NCI-H345 treated with DMSO at 0.1 percent for 48 hours (cell line): ENCODE data around the gene SMNDC1.
A peak's percentile ranks its signal among the peaks of the same experiment; 100 is the strongest.

Source experiments
- DNase-seq: peaks from one replicate; lab custom pipeline; 2025; ENCODE audit not compliant: unreplicated experiment; lab: John Stamatoyannopoulos, UW

SMNDC1 gene

DNA sequence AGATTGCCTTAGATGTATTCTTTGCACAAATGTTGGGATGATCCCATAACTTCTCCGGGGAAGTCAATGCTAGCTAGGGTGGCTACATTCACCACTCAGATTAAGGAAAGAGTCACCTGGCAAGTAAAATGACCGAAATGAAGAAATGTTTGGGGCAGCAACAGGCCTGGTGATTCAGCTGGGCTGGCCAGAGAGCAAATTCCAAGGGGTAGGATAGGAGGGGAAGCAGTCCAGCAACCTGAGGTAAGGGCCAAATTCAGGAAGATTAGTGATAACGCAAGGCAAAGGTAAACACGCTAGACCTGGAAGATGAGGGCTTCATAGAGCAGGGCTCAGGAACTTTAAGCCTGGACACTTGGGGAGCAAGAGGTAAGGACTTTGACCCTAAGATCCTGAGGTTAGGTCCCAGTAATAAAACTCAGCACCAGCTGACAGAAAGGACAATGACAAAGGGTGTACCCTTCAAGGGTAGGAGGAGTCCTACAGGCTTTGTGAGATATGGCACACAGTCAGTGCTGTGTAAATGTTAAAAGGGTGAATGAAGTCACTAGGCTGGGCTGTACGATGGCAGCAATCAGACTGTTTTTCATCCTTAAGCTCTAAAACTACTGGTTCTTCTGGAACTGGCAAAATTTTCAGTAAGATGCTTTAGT lies 22.7 kb upstream of the SMNDC1 start:
- DNase-seq: no peak

GRCh38 chr10:110326351-110327032 lies 21.8 kb upstream of the SMNDC1 start:
- DNase-seq: no peak

GRCh38 chr10:110324805-110325280 lies 20.1 kb upstream of the SMNDC1 start:
- DNase-seq: no peak

GRCh38 chr10:110324201-110324804 lies 19.6 kb upstream of the SMNDC1 start:
- no peak for DNase-seq

GRCh38 chr10:110323503-110323902 lies 18.8 kb upstream of the SMNDC1 start:
- DNase-seq: no peak

DNA sequence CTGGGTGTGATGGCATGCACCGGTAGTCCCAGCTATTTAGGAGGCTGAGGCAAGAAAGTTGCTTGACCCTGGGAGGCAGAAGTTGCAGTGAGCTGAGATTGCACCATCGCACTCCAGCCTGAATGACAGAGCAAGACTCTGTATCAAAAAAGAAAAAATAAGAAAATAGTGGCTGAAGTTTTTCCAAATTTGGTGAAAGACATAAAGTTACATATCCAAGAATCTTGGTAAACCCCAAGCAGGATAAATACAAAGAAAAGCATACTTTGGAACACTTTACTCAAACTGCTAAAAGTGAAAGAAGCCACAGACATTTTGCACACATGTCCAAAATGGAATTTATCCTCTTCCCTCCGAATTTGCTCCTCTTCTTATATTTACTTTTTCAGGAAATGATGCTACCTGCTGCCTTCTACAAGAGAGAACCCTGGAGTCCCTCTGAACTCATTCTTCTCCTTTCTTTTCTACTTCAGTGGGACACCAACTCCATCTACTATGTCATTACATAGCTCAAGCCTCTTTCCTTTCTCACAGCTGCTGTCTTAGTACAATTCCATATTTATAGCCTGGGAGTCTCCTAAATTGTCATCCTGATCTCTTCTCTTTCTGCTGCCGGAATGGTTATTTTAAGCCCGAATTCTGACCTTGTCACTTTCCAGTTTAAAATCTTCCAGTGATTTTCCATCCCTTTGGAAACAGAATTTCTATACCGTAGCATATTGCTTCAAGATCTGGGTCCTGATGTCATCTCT lies 17.3 kb upstream of the SMNDC1 start:
- no peak for DNase-seq

DNA sequence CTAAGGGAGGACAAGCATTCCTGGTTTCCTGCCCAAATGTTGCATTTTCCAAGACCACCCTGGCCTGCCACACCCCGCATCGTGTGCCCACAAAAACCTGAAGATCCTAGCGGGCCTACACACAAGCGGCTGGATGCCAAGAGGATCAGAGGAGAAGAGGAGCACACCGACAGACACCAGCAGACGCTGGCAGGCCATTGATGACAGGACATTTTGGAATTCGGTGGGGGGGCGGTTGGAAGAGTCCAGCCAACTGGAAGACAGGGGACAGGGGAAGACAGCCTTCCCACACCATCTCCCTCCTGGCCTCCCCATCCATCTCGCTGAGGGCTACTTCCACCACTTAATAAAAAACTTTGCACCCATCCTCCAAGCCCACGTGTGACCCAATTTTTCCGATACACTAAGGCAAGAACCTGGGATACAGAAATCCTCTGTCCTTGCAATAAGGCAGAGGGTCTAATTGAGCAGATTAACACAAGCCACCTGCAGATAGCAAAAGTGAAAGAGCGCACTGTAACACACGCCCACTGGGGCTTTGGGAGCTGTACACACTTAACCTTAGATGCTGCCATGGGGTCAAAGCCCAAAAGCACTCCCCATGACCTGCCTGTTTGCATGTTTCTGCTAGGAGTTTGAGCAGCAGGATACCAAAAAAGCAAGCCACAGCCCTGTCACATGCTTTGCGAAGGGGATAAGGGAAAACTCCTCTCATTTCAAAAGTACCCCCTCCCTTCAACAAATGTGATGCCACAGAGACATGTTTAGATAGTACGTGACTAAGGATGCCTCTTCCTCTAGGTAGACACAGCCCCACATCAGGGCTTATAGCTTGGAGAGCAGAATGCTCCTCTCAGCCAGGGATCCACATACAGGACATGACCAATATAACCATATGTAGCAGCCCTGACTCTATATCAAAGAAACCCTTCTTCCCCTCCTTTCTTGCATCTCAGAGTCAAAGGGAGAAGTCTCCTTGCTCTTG lies 13.4 kb upstream of the SMNDC1 start:
- no peak for DNase-seq

- no peak for DNase-seq
Observed at GRCh38 chr10:110313674-110314073, 9.0 kb upstream of the SMNDC1 start.

DNA sequence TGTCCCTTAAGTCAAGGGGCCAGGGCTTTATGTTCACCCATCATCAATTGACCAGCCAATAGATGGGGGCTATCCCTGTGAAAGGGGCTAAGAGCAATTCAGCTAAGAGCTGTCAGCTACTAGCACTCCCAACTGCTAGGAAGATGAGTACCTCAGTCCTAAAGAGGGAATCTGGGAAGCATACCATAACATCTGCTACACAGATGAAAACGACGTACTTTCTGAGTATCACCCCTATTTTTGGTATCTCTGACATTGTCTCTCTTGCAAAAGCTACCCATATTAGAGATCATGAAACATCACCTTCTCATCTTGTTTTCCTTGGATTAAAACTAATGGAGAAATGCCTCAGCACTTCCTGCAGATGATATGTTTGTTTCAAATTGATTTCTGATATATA lies 7.5 kb upstream of the SMNDC1 start:
- DNase-seq: no peak

DNA sequence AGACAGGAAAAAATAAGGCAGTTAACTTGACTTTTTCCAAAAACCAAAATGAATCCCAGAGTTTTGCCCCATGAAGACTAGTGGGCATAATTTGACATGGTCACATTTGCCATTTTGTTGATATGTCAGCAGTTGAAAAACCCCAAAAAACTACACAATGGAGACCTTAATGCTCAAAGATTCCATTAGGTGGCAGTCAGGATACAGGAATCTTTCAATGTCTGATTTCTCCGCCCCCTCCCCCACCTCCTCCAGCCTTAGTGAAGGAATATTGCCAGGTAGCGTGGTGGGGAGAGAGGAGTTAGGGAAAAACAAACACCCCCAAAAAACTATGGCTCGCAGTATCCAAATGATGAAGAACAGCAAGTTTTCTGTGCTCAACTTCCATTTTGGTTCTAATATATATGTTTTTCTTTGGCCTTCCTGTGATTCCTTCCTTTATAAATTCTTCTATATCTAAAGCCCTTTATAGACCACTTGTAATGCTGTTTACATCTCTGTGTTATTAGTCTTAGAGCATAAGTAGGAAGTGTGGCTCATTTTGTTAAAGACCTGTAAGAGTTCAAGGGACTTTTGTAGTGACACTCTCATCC lies 6.7 kb upstream of the SMNDC1 start:
- DNase-seq: peak; percentile 11

DNA sequence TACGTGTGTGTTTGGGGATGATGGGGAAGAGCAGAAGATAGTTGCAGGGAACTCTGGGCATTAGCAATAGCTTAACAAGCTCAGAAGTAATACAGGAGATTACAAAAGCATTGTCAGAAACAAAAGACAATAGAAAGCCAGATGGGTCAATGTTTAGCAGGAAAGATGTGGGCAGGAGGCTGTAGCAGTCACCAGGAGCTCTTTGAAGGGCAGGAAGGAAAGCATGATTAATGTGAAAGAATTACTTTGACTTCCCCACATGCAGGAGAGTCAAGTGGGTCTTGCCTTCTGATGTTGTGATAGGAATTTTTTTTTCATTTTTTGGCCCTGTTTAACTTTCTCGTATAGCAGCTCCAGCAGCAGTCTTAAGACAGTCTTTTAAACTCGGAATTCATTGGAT lies 6.0 kb upstream of the SMNDC1 start:
- no peak for DNase-seq

- no peak for DNase-seq
Observed at GRCh38 chr10:110307805-110308204, 3.1 kb upstream of the SMNDC1 start.

DNA sequence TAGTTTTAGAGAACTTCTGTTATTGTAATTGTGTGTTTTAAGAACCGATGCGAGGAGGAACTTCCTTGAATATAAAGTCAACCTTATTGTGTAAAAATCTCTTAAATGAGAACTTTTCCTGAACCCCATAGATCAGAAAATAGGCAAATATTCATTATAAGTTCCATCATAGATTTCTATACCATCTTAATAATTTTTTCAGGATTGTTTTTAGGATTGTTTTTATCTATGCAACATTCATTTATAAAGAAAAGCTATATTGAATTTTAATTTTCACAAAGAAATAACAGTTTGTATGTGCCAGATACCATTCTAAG lies 1.7 kb upstream of the SMNDC1 start:
- DNase-seq: no peak

- DNase-seq: peak; percentile 34
Observed at GRCh38 chr10:110305767-110306451, 1.2 kb upstream of the SMNDC1 start.

DNA sequence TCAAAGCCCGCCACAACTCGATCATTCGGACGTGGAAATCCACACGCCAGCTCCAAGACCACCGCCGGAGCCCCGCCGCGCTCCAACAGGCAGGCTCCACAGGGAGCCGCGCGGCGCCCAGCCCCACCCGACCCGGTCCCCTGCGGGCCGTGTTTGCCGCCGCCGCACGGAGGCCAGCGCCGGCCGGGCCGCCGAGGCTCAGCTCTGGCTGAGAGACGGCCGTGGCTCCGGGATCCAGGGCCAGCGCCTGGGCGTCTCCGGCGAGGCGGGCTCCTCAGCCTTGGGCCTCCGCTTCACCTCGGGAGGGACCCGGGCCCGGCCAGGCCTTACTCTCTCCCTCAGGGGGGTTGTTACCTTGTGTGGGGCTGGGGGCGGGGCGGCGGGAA lies 333 bp downstream of the SMNDC1 start:
- no peak for DNase-seq

- no peak for DNase-seq
Observed at GRCh38 chr10:110303681-110304080, 1.0 kb downstream of the SMNDC1 start.

- no peak for DNase-seq
Observed at GRCh38 chr10:110300486-110300986, 4.2 kb downstream of the SMNDC1 start.

GRCh38 chr10:110296966-110297365 lies 7.8 kb downstream of the SMNDC1 start:
- DNase-seq: no peak

DNA sequence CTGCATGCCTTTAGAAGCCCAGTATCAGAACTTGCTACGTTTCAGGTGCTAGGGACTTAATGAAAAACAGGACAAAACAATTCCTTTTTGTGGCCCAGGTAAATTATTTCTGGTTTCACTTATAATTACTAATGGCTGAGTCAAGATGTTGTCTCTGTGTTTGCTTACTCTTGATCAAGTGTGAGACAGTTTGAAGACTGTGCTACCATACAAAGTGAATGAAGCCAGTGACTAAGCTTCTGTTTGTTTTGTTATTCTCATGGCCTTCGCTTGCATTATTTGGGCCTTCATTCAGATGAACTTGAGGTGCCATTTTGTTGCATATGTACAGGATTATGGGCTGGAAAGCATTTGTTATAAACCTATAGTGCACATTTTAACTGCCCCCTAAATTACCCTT lies 17.9 kb downstream of the SMNDC1 start:
- no peak for DNase-seq
